Caki2 (cell line): ENCODE results near the gene SULF2. TPM values are rescaled to one million over a fixed set of nuclear protein-coding genes. Genes with fewer than 3 reads are reported as not detected.

Experiments
- DNase-seq: peaks from one replicate; pipeline ENCODE4 v3.0.0-alpha.2; 2015; ENCODE audit warnings: low read depth
- in situ Hi-C: cut with HindIII; loops from 2 replicates; pipeline ENCODE4 v1.10.0; 2016; ENCODE audit warnings: low sequenced_read_pairs, low pct_unique_long_range_greater_than_20kb, mixed read lengths
- total RNA-seq: library from RNA; depleted of rRNA; stranded (reverse); fragments of >200 nt; shearing (Covaris generic); gene quantifications from 2 replicates; pipeline ENCODE4 v1.2.3, GENCODE V29; 2014; ENCODE audit warnings: low replicate concordance

The SULF2 gene
- total RNA-seq, 1 experiment from 2014 or later: 6.0 TPM

GRCh38 chr20:47727909-47728361 is 57.3 kb downstream of the SULF2 start:
- in situ Hi-C loops: no loop called here
- DNase-seq: no peak

GRCh38 chr20:47727170-47727880 is 58.0 kb downstream of the SULF2 start:
- in situ Hi-C loops: no loop called here

GRCh38 chr20:47726632-47727031 is 58.6 kb downstream of the SULF2 start:
- in situ Hi-C loops: no loop called here

More at GRCh38 chr20:47727170-47727880, 58.0 kb downstream of the SULF2 start:
- no peak for DNase-seq

GRCh38 chr20:47725248-47725973 is 59.9 kb downstream of the SULF2 start:
- peak; percentile 84 for DNase-seq
- in situ Hi-C loops: no loop called here

More at GRCh38 chr20:47726632-47727031, 58.6 kb downstream of the SULF2 start:
- DNase-seq: no peak

GRCh38 chr20:47724910-47725247 is 60.4 kb downstream of the SULF2 start:
- in situ Hi-C loops: no loop called here
- no peak for DNase-seq

GRCh38 chr20:47724396-47724795 is 60.9 kb downstream of the SULF2 start:
- in situ Hi-C loops: no loop called here
- DNase-seq: no peak

- in situ Hi-C loops: no loop called here
- no peak for DNase-seq
These were observed 62.0 kb downstream of the SULF2 start for GRCh38 chr20:47723322-47723721.

GRCh38 chr20:47720636-47721427 is 64.4 kb downstream of the SULF2 start:
- DNase-seq: no peak

GRCh38 chr20:47719625-47720024 is 65.7 kb downstream of the SULF2 start:
- DNase-seq: no peak
- in situ Hi-C loops: no loop called here

More at GRCh38 chr20:47720636-47721427, 64.4 kb downstream of the SULF2 start:
- in situ Hi-C loops: no loop called here

- in situ Hi-C loops: no loop called here
- DNase-seq: no peak
These were observed 66.1 kb downstream of the SULF2 start for GRCh38 chr20:47719211-47719610.

GRCh38 chr20:47718398-47718797 is 66.9 kb downstream of the SULF2 start:
- DNase-seq: no peak
- in situ Hi-C loops: no loop called here

GRCh38 chr20:47717421-47717820 is 67.9 kb downstream of the SULF2 start:
- DNase-seq: no peak
- in situ Hi-C loops: no loop called here

- no peak for DNase-seq
- in situ Hi-C loops: no loop called here
These were observed 71.3 kb downstream of the SULF2 start for GRCh38 chr20:47713878-47714450.

GRCh38 chr20:47713163-47713562 is 72.1 kb downstream of the SULF2 start:
- DNase-seq: no peak
- in situ Hi-C loops: no loop called here

GRCh38 chr20:47711046-47711752 is 74.1 kb downstream of the SULF2 start:
- DNase-seq: no peak
- in situ Hi-C loops: no loop called here

GRCh38 chr20:47710665-47711045 is 74.6 kb downstream of the SULF2 start:
- in situ Hi-C loops: no loop called here
- no peak for DNase-seq

GRCh38 chr20:47708953-47709833 is 76.1 kb downstream of the SULF2 start:
- no peak for DNase-seq
- in situ Hi-C loops: no loop called here
